ENCODE results near the gene ECHDC3.
"Not testable (repeated sequence)": the region's sequence is repeated elsewhere in the genome, so short reads cannot be mapped to it uniquely, and the experiment has no call there.

ECHDC3 gene

GRCh38 chr10:11714750-11715365, 27.3 kb upstream of the ECHDC3 start:
- no peak for DNase-seq (ENCODE audit: low read depth, low spot score)
- no peak overlapping the region for H3K4me3 ChIP-seq (ENCODE audit: low read length)

GRCh38 chr10:11715815-11716494, 26.2 kb upstream of the ECHDC3 start:
- no peak overlapping the region for H3K4me3 ChIP-seq (ENCODE audit: low read length)
- no peak for DNase-seq (ENCODE audit: low read depth, low spot score)

- no peak overlapping the region for H3K4me3 ChIP-seq (ENCODE audit: low read length)
- no peak for DNase-seq (ENCODE audit: low read depth, low spot score)
Observed at GRCh38 chr10:11716686-11717085, 25.5 kb upstream of the ECHDC3 start.

GRCh38 chr10:11719496-11720259, 22.5 kb upstream of the ECHDC3 start:
- no peak overlapping the region for H3K4me3 ChIP-seq (ENCODE audit: low read length)
- DNase-seq (ENCODE audit: low read depth, low spot score) = no peak

- no peak overlapping the region for H3K4me3 ChIP-seq (ENCODE audit: low read length)
Observed at GRCh38 chr10:11720260-11720741, 21.9 kb upstream of the ECHDC3 start.

GRCh38 chr10:11721806-11722205, 20.4 kb upstream of the ECHDC3 start:
- DNase-seq (ENCODE audit: low read depth, low spot score) = no peak
- no peak overlapping the region for H3K4me3 ChIP-seq (ENCODE audit: low read length)

More at GRCh38 chr10:11720260-11720741, 21.9 kb upstream of the ECHDC3 start:
- DNase-seq (ENCODE audit: low read depth, low spot score) = no peak

GRCh38 chr10:11723359-11723758, 18.8 kb upstream of the ECHDC3 start:
- H3K4me3 ChIP-seq (ENCODE audit: low read length) = no peak overlapping the region
- no peak for DNase-seq (ENCODE audit: low read depth, low spot score)

GRCh38 chr10:11724938-11725776, 17.0 kb upstream of the ECHDC3 start:
- peak; percentile 74 for DNase-seq (ENCODE audit: low read depth, low spot score)

GRCh38 chr10:11725912-11726311, 16.3 kb upstream of the ECHDC3 start:
- DNase-seq (ENCODE audit: low read depth, low spot score) = no peak
- H3K4me3 ChIP-seq (ENCODE audit: low read length) = no peak overlapping the region

More at GRCh38 chr10:11724938-11725776, 17.0 kb upstream of the ECHDC3 start:
- no peak overlapping the region for H3K4me3 ChIP-seq (ENCODE audit: low read length)

- no peak overlapping the region for H3K4me3 ChIP-seq (ENCODE audit: low read length)
- no peak for DNase-seq (ENCODE audit: low read depth, low spot score)
Observed at GRCh38 chr10:11727563-11727962, 14.6 kb upstream of the ECHDC3 start.

GRCh38 chr10:11728353-11728752, 13.8 kb upstream of the ECHDC3 start:
- H3K4me3 ChIP-seq (ENCODE audit: low read length) = no peak overlapping the region

GRCh38 chr10:11729790-11730315, 12.3 kb upstream of the ECHDC3 start:
- no peak for DNase-seq (ENCODE audit: low read depth, low spot score)
- no peak overlapping the region for H3K4me3 ChIP-seq (ENCODE audit: low read length)

More at GRCh38 chr10:11728353-11728752, 13.8 kb upstream of the ECHDC3 start:
- DNase-seq (ENCODE audit: low read depth, low spot score) = no peak

GRCh38 chr10:11730779-11731178, 11.4 kb upstream of the ECHDC3 start:
- no peak for DNase-seq (ENCODE audit: low read depth, low spot score)
- H3K4me3 ChIP-seq (ENCODE audit: low read length) = no peak overlapping the region

GRCh38 chr10:11736767-11737166, 5.4 kb upstream of the ECHDC3 start:
- DNase-seq (ENCODE audit: low read depth, low spot score); H3K4me3 ChIP-seq (ENCODE audit: low read length): not testable (repeated sequence)

GRCh38 chr10:11737258-11738032, 4.7 kb upstream of the ECHDC3 start:
- not testable (repeated sequence) for DNase-seq (ENCODE audit: low read depth, low spot score); H3K4me3 ChIP-seq (ENCODE audit: low read length)

- no peak overlapping the region for H3K4me3 ChIP-seq (ENCODE audit: low read length)
- DNase-seq (ENCODE audit: low read depth, low spot score) = no peak
Observed at GRCh38 chr10:11740907-11741306, 1.3 kb upstream of the ECHDC3 start.

- H3K4me3 ChIP-seq (ENCODE audit: low read length) = no peak overlapping the region
- DNase-seq (ENCODE audit: low read depth, low spot score) = no peak
Observed at GRCh38 chr10:11741608-11742007, 574 bp upstream of the ECHDC3 start.

GRCh38 chr10:11742779-11743298, 657 bp downstream of the ECHDC3 start:
- DNase-seq (ENCODE audit: low read depth, low spot score) = no peak
- no peak overlapping the region for H3K4me3 ChIP-seq (ENCODE audit: low read length)
